T47D (cell line): ENCODE measurements around the gene TMEM176A.
"Not testable (repeated sequence)": the region's sequence is repeated elsewhere in the genome, so short reads cannot be mapped to it uniquely, and the experiment has no call there.

Source experiments
- DNase-seq, 2 experiments: peaks; one replicate each; pipeline versions ENCODE4 v3.0.0 to v3.0.0-alpha.2; 2011 to 2012; ENCODE audit warnings: low read depth in 1 of 2, low spot score in 1 of 2
- JUND ChIP-seq: IDR thresholded peaks from 2 replicates; pipeline ENCODE4 v1.6.1; 2012; ENCODE audit warnings: low read depth
- in situ Hi-C: cut with HindIII; loops from 2 replicates; pipeline ENCODE4 v1.10.0; 2016; ENCODE audit warnings: low sequenced_read_pairs, low pct_unique_long_range_greater_than_20kb

TMEM176A gene, protein sequence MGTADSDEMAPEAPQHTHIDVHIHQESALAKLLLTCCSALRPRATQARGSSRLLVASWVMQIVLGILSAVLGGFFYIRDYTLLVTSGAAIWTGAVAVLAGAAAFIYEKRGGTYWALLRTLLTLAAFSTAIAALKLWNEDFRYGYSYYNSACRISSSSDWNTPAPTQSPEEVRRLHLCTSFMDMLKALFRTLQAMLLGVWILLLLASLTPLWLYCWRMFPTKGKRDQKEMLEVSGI

DNA sequence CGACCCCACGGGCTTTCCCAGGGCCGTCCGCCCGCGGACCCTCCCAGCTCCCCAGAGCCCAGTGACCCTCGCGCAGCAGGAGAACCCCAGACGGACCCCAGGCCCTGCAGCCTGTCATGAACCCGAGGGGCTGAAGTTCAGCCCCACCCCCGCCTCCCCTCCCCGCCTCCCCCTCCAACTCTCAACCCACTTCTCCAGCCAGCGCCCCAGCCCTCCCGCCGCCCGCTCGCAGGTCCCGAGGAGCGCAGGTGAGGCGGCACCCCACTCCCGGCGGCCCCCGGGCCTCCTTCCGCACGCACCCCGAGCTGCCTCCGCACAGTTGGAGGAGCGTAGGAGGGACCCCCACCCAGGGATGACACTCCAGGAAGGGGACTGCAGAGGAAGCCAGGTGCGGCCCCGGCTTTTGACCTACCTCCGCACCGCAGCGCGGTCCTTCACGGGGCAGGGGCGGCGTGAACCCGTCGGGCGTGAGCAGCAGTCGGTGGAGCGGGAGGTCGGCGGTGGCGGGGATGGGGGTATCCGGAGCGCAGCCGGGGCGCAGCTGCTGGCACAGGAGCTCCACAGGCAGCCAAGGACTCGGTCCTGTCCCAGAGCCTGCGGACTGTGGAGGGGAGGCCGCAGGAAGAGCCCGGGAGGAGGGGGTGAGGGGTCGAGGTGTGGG, at the start of gene TMEM176A:
TSS of gene TMEM176A (plus strand) at position 189 of the 661 bp plus-strand sequence. CDS start 782 bp downstream, outside the sequence.
- no peak for DNase-seq
- no peak for TF ChIP-seq JUND
- in situ Hi-C loops: no loop called here

DNA sequence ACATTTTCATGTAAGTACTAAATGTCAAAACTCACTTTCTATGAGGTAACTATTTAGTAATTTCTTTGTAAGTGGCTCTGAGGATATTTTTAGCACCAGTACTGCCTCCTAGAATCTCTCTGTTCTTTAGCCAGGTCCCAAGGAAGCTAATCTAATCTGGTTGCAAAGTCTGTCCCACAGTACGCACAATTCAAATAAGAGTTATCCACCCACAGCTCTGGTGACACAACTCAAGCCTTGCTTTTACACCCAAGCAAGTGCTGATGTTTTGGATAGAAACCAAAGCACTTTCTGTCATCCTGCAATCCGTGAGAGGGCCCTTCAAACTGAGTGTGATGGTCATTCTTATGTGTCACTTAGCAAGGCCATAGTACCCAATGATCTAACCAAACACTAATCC, 48.9 kb upstream of the TMEM176A start:
- in situ Hi-C loops: no loop called here
- no peak for TF ChIP-seq JUND
- DNase-seq: no peak

DNA sequence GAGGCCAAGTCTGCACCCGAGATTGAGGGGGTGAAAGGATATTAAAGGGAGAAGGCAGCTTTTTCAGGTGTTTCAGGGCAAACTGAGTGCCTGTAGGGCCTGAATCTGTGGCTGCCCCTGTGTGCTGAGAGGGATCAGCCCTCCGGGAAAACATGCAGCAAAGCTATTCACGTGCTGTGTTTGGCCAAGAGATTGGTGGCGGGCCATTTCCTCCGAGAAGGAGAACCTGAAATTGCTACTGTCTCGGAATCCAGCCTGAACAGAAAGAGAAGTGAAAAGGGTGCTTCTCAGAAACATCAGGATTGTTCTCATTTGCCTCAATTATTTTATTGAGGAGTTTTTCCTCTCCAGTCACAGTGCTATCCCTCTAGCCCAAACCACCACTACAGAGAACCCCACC, 47.3 kb upstream of the TMEM176A start:
- TF ChIP-seq JUND: no peak
- in situ Hi-C loops: no loop called here

DNA sequence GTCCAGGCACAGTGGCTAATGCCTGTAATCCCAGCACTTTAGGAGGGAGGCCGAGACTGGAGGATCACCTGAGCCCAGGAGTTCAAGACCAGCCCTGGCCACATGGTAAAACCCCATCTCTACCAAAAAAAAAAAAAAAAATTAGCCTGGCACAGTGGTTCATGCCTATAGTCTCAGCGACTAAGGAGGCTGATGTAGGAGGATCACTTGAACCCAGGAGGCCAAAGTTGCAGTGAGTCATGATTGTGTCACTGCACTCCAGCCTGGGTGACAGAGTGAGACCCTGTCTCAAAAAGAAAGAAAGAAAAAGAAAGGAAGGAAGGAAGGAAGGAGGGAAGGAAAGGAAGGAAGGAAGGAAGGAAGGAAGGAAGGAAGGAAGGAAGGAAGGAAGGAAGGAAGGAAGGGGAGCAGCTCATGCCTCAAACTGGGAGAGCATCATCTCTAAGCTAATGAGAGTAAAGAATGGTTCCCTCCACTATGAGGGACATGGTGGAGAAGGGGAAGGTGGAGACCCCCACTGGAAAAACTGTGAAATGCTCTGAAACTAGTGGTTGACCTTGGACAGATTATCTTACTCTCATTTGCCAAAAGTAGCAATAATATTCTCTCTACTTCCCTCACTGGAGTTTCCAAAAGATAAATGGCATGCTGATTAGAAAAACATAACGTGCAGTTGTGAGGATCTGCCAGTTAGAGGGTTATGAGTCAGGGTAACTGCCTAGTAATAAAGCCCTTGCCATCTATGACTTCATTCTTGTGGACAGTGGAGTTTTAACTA, 46.6 kb upstream of the TMEM176A start:
- no peak for TF ChIP-seq JUND
- in situ Hi-C loops: no loop called here
- DNase-seq: no peak

More for the DNA sequence above, 47.3 kb upstream of the TMEM176A start:
- DNase-seq: no peak

DNA sequence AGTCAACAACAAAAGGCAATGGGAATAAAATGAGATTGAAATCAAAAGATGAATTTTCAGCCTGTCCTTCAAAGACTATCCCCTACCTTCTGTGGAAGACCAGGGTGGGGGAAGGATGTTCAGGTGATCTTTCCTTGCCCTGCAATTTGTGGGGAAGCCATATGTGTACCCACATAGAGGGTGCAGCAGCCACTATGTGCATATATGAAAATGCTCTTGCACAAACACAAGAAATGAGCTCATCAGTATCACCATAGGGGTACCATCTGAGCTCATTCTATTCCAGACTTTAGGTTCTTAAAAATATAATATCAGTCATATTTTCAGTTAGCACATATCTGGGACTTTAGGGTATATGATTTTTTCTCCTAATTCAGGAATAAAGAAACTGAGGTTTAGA, 45.6 kb upstream of the TMEM176A start:
- in situ Hi-C loops: no loop called here
- DNase-seq: no peak
- no peak for TF ChIP-seq JUND

DNA sequence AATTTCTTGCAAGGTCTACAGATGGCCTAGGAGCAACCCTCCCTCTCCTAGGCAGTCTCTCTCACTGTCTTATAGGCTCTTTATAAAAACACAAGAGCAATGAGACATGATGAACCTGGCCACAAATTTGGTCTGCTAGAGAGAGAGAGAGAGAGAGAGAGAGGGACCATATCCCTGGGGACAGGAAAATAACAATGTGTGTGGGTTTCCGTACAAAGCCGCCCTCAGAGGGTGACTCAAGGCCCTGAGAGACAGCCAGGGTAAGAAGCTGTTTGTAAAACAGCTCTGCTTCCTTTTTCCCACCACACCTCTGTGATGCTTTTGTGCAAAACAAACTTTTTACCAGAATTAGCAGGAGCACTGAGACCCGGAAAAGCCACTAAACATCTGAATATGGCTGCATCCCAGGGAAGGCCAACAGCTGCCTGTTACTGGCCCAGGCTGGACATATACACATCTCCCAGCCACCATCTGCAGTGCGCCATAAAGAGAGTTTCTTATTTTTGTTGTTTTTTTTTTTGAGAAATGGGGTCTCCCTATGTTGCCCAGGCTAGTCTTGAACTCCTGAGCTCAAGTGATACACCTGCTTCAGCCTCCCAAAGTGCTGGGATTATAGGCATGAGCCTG, 45.0 kb upstream of the TMEM176A start:
- no peak for TF ChIP-seq JUND
- in situ Hi-C loops: no loop called here
- DNase-seq: no peak

DNA sequence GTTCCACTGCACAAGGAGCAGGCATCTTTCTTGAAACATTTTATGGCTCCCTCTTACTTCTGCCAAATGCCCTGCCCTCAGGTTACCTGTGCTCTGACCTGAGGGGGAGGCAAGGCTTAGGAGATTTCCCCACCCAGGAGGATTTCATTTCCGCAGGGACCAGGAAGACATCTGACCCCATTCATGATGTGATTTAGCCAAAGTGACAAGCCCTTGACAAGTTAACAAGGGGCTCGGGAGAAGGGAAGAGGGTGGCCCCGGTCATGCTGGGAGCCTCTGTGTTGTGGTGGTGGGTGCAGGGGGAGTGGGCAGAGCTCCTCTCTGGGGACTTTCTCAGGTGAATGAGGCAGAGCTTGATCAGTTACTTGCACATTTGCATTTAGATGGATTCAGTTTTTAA, 44.4 kb upstream of the TMEM176A start:
- no peak for DNase-seq
- in situ Hi-C loops: no loop called here
- no peak for TF ChIP-seq JUND

DNA sequence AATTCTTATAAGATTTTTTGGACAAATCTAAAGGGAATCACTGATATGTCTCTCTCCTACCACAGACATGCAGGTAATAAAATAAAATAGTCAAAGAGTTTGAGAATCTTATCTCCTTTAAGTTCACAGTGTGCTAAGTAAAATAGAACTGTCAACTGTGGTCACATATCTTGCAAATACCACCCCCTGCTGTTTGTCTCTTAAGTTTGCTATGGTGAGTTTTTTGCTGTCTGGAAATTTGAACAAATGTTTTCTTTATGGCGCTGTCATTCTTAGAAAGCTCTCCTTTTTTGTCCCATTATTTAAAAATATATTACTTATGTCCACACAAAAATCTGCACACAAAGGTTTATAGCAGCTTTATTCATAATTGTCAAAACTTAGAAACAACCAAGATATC, 43.7 kb upstream of the TMEM176A start:
- in situ Hi-C loops: no loop called here
- no peak for TF ChIP-seq JUND

DNA sequence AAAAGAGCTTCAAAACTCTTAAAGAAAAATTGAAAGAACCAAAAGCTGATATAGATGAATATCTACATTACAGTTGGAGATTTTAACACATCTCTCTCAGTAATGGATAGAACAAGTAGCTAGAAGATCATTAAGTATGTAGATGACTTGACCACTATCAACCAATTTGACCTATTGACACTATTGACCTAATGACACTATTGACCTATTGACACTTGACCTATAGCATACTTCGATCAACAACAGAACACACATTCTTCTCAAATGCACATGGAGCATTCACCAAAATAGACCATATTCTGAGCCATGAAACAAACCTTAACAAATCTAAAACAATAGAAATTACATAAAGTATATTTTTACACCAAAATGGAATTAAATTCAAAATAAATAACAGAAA, 41.1 kb upstream of the TMEM176A start:
- in situ Hi-C loops: no loop called here
- TF ChIP-seq JUND: no peak
- DNase-seq: no peak

More for the DNA sequence above, 43.7 kb upstream of the TMEM176A start:
- peak in 1 of 2 experiments; percentile 23 for DNase-seq

DNA sequence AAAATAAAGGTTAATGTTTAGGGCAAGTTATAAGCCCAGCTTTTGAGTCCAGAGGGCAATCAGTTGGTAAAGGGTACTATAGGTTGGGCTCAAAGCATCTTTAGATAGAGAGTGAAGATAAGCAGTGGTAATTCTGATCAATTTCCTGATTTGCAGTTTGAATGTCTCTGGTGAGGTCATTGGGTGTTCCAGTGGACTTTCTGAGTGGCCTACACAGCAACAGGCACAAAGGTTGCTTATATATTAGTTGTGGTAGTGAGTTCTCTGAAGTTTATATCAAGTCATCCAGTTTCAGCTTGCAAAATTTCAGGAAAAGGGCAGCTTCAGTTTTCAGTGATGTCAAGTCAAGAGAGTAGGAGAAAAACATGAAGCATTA, 34.2 kb upstream of the TMEM176A start:
- no peak for TF ChIP-seq JUND
- no peak for DNase-seq
- in situ Hi-C loops: no loop called here

DNA sequence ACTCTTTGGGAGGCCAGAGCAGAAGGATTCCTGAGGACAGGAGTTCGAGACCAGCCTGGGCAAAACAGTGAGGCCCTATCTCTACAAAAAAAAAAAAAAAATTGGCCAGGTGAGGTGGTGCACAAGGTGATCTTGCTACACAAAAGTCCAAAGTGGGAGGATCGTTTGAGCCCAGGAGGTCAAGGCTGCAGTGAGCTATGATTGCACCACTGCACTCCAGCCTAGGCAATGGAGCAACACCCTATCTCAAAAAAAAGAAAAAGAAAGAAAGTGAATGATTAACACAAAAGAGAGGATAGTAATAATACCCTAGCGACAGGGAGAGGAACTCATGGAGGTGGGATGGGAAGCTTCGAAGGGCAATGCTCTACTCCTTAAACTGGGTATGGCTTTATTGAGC, 30.8 kb upstream of the TMEM176A start:
- DNase-seq: no peak
- no peak for TF ChIP-seq JUND
- in situ Hi-C loops: no loop called here

DNA sequence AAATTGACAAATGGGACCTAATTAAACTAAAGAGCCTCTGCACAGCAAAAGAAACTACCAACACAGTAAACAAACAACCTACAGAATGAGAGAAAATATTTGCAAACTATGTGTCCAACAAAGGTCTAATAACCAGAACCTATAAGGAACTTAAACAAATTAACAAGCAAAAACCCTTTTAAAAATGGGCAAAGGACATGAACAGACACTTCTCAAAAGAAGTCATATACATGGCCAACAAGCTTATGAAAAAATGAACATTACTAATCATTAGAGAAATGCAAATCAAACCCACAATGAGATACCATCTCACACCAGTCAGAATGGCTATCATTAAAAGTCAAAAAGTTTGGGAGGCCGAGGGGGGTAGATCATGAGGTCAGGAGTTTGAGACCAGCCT, 26.4 kb upstream of the TMEM176A start:
- in situ Hi-C loops: not testable (repeated sequence)

More for the DNA sequence above, 26.4 kb upstream of the TMEM176A start:
- not testable (repeated sequence) for DNase-seq
